Natural killer cell (primary cell): ENCODE results near the gene CCND2. TPM values are rescaled to one million over a fixed set of nuclear protein-coding genes. Genes with fewer than 3 reads are reported as not detected.

Experiments
- ATAC-seq, 3 donors: fragments of 150-1000 bp in 2 of 3; fragments of 200-7000 bp in 1 of 3; cut with Tn5 transposase; 1 replicate in 1 of 3; 2 replicates in 2 of 3; pipeline ENCODE4 v1.10.0; 2021; ENCODE audit warnings: mild to moderate bottlenecking in 2 of 3, moderate library complexity in 2 of 3
- DNase-seq, 2 donors: peaks; one replicate each; pipeline versions ENCODE4 v3.0.0 to v3.0.0-alpha.2; 2013 to 2021; ENCODE audit warnings: mixed read lengths in 1 of 2
- H3K27ac ChIP-seq: one replicate; pipeline ENCODE4 v1.5.1; 2013; ENCODE audit warnings: mild to moderate bottlenecking, low read length
- H3K27me3 ChIP-seq: one replicate; pipeline ENCODE4 v1.6.1; 2013; ENCODE audit warnings: low read length; ENCODE audit not compliant: control insufficient read depth, insufficient read depth
- H3K36me3 ChIP-seq: one replicate; pipeline ENCODE4 v1.6.1; 2013; ENCODE audit warnings: low read length; ENCODE audit not compliant: control insufficient read depth, insufficient read depth
- H3K4me1 ChIP-seq: one replicate; pipeline ENCODE4 v1.6.1; 2013; ENCODE audit warnings: low read length; ENCODE audit not compliant: control insufficient read depth, insufficient read depth
- H3K4me3 ChIP-seq: one replicate; pipeline ENCODE4 v1.5.1; 2013; ENCODE audit warnings: low read length
- H3K9me3 ChIP-seq: one replicate; pipeline ENCODE4 v1.6.1; 2013; ENCODE audit warnings: low read length; ENCODE audit not compliant: control insufficient read depth, insufficient read depth
- H3K27ac Mint-ChIP-seq, 2 donors: one replicate each; pipeline ENCODE4 v1.8.0; 2022; ENCODE audit warnings: mild to moderate bottlenecking in 2 of 2, mixed read lengths in 2 of 2, moderate library complexity in 1 of 2
- H3K27me3 Mint-ChIP-seq, 2 donors: one replicate each; pipeline ENCODE4 v1.8.0; 2022; ENCODE audit warnings: low read depth in 2 of 2, mixed read lengths in 2 of 2
- H3K36me3 Mint-ChIP-seq: one replicate; pipeline ENCODE4 v1.8.0; 2022; ENCODE audit warnings: mixed read lengths
- H3K4me1 Mint-ChIP-seq, 2 donors: one replicate each; pipeline ENCODE4 v1.8.0; 2022; ENCODE audit warnings: mixed read lengths in 2 of 2
- H3K4me3 Mint-ChIP-seq: one replicate; pipeline ENCODE4 v1.8.0; 2022; ENCODE audit warnings: mild to moderate bottlenecking, moderate library complexity, mixed read lengths
- H3K9me3 Mint-ChIP-seq, 2 donors: one replicate each; pipeline ENCODE4 v1.8.0; 2022; ENCODE audit warnings: mixed read lengths in 2 of 2
- WGBS: methylation state at CpG from one replicate; pipeline ENCODE4 v1.1.7; 2013; ENCODE audit warnings: missing lambda C conversion rate; ENCODE audit not compliant: insufficient coverage; 5-methylcytosine and 5-hydroxymethylcytosine counted together
- intact Hi-C: fragments of 100-400 bp; cut with micrococcal nuclease; formaldehyde crosslinking; loops from one replicate; pipeline ENCODE4 v1.14.2; 2022
- total RNA-seq, 4 donors: library from RNA; stranded (reverse); fragments of 120-200 nt in 1 of 4; gene quantifications; one replicate each; pipeline versions ENCODE4 v1.2.3 to v1.2.4, GENCODE V29; 2013 to 2022
- TF ChIP-seq, protein P1 (sequence below): fragments of 200-600 bp; IDR thresholded peaks from one replicate; pipeline ENCODE4 v1.8.0; 2022; ENCODE audit warnings: antibody characterized with exemption

CCND2 gene
- total RNA-seq, 3 donors from 2014 or later (not counting 1 experiment from before 2014, with no cell fraction given): 164 to 247 (median 228) TPM

DNA sequence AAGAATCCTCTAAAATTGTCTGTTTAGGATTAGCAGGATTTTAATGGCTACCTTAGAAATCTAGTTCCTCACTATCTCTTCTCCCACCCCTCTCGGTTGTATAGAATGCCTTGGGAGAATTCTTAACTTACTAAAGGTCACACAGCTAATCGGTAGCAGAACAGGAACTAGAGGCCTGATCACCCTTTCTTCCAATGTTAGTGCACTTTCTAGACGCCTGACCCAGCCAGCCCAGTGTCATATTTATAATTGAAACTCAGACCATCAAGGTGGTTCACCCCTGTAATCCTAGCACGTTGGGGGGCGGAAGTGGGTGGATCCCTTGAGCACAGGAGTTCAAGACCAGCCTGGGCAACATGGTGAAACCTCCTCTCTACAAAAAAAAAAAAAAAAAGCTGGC, 49.2 kb downstream of the CCND2 start:
- Mint-ChIP-seq H3K27me3 (no peaks in the 10 kb centered on the region), H3K9me3 (no peaks in the 10 kb centered on the region), H3K27ac (peak overlapping the region; percentile 74 to 91), H3K36me3 (no peaks in the 10 kb centered on the region), H3K4me1 (peaks cover 30 to 33% of the 10 kb centered on the region in 2 donors), H3K4me3 (peak overlapping the region; percentile 7)
- DNase-seq (no peak), ATAC-seq (no peak)
- intact Hi-C loops: no loop called here
- Histone ChIP-seq H3K4me1 (peaks cover 22% of the 10 kb centered on the region), H3K4me3 (no peak overlapping the region), H3K27ac (no peak overlapping the region), H3K9me3 (no peaks in the 10 kb centered on the region), H3K27me3 (no peaks in the 10 kb centered on the region), H3K36me3 (peaks cover 3% of the 10 kb centered on the region)
- WGBS: 87% methylated on average over 5 of the region's 5 CpGs
- TF ChIP-seq, protein P1, sequence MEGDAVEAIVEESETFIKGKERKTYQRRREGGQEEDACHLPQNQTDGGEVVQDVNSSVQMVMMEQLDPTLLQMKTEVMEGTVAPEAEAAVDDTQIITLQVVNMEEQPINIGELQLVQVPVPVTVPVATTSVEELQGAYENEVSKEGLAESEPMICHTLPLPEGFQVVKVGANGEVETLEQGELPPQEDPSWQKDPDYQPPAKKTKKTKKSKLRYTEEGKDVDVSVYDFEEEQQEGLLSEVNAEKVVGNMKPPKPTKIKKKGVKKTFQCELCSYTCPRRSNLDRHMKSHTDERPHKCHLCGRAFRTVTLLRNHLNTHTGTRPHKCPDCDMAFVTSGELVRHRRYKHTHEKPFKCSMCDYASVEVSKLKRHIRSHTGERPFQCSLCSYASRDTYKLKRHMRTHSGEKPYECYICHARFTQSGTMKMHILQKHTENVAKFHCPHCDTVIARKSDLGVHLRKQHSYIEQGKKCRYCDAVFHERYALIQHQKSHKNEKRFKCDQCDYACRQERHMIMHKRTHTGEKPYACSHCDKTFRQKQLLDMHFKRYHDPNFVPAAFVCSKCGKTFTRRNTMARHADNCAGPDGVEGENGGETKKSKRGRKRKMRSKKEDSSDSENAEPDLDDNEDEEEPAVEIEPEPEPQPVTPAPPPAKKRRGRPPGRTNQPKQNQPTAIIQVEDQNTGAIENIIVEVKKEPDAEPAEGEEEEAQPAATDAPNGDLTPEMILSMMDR: no peak

Other genes with a start within 250 kb of the CCND2 start
- 1 to 10 TPM; 6.1 to 7.4 (median 7.3) TPM for gene TIGAR, start 47.5 kb downstream of the CCND2 start, total RNA-seq
- gene FGF23, start 106.0 kb downstream of the CCND2 start, total RNA-seq: not detected
- not detected for gene FGF6, start 172.1 kb downstream of the CCND2 start, total RNA-seq